DND-41 (cell line): ENCODE measurements around the gene GASK1B.

Source experiments
- CTCF ChIP-seq: IDR thresholded peaks from 2 replicates; pipeline ENCODE4 v1.5.1; 2012; ENCODE audit warnings: borderline replicate concordance, low read length, moderate library complexity, mild to moderate bottlenecking; ENCODE audit not compliant: poor library complexity, severe bottlenecking; ENCODE audit errors: extremely low read depth
- EZH2 ChIP-seq: IDR thresholded peaks from 3 replicates; pipeline ENCODE4 v1.6.1; 2012; ENCODE audit warnings: borderline replicate concordance, low read depth, mild to moderate bottlenecking, moderate library complexity, low read length, inconsistent platforms; ENCODE audit not compliant: severe bottlenecking

- TF ChIP-seq CTCF (no peak), EZH2 (no peak)
Observed at GRCh38 chr4:158162631-158163030, 10.2 kb downstream of the GASK1B start.
